Brain microvascular endothelial cell (primary cell): ENCODE data around the gene TMEM126B.

Experiments
- DNase-seq: peaks from one replicate; pipeline ENCODE4 v3.0.0-alpha.2; 2020
- H3K27ac ChIP-seq: fragments of 250-450 bp; sonication (Bioruptor Pico); 2 replicates; pipeline ENCODE4 v1.5.1; 2020; ENCODE audit warnings: mild to moderate bottlenecking, moderate library complexity
- H3K27me3 ChIP-seq: fragments of 250-450 bp; sonication (Bioruptor Pico); replicated peaks from 2 replicates; pipeline ENCODE4 v1.5.1; 2020; ENCODE audit warnings: mild to moderate bottlenecking
- H3K36me3 ChIP-seq: fragments of 250-450 bp; sonication (Bioruptor Pico); replicated peaks from 2 replicates; pipeline ENCODE4 v1.5.1; 2020; ENCODE audit warnings: mild to moderate bottlenecking
- H3K4me3 ChIP-seq: 2 replicates; pipeline ENCODE4 v1.5.1; 2011; ENCODE audit warnings: low read depth, mild to moderate bottlenecking, control low read depth, low read length, moderate library complexity
- in situ Hi-C: cut with HindIII; loops from 2 replicates; pipeline ENCODE4 v1.10.0; 2017; ENCODE audit warnings: low sequenced_read_pairs, low pct_ligation_motif_present
- TF ChIP-seq, protein P1 (sequence below): IDR thresholded peaks from 2 replicates; pipeline ENCODE4 v1.5.1; 2011; ENCODE audit warnings: low read depth, mild to moderate bottlenecking, moderate library complexity, low read length, control low read depth, inconsistent platforms; ENCODE audit errors: missing control alignments

The TMEM126B gene

DNA sequence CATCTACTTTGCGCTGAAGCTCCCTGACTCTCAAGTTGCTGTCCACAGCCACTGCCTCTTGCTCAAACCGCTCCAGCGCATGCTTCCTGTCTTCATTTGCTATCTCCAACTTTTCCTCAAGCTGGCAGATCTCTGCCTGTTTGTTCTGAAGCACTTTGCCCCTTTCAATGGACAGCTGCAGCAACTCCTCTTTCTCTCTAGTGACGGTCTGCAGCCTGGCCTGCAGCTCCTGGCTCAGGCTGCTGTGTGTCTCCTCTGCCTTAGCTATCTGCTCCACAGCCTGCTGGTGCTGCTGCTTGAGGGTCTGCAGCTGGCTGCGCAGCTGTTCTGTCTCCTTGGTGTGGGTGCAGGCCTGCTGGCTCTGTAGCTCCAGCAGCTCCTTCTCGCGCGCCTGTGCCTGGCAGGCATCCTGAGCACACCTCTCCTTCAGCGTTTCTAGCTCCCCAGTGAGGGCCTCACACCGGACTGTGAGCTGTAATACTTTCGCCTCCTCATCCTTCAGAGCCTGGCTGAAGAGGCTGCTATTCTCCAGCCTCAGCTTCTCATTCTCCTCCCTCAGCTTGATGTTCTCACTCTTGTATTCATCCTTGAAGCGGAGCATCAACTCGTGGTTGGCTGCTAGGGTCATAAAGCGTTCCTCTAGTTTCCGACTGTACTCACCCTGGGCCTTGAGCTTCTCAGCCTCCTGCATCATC lies 56.9 kb downstream of the TMEM126B start:
- Histone ChIP-seq H3K36me3 (no peaks in the 10 kb centered on the region), H3K27ac (peak overlapping the region; percentile 60), H3K4me3 (peak overlapping the region; percentile 53), H3K27me3 (no peaks in the 10 kb centered on the region)
- TF ChIP-seq, protein P1, sequence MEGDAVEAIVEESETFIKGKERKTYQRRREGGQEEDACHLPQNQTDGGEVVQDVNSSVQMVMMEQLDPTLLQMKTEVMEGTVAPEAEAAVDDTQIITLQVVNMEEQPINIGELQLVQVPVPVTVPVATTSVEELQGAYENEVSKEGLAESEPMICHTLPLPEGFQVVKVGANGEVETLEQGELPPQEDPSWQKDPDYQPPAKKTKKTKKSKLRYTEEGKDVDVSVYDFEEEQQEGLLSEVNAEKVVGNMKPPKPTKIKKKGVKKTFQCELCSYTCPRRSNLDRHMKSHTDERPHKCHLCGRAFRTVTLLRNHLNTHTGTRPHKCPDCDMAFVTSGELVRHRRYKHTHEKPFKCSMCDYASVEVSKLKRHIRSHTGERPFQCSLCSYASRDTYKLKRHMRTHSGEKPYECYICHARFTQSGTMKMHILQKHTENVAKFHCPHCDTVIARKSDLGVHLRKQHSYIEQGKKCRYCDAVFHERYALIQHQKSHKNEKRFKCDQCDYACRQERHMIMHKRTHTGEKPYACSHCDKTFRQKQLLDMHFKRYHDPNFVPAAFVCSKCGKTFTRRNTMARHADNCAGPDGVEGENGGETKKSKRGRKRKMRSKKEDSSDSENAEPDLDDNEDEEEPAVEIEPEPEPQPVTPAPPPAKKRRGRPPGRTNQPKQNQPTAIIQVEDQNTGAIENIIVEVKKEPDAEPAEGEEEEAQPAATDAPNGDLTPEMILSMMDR: no peak
- DNase-seq: no peak
- in situ Hi-C loops: no loop called here

DNA sequence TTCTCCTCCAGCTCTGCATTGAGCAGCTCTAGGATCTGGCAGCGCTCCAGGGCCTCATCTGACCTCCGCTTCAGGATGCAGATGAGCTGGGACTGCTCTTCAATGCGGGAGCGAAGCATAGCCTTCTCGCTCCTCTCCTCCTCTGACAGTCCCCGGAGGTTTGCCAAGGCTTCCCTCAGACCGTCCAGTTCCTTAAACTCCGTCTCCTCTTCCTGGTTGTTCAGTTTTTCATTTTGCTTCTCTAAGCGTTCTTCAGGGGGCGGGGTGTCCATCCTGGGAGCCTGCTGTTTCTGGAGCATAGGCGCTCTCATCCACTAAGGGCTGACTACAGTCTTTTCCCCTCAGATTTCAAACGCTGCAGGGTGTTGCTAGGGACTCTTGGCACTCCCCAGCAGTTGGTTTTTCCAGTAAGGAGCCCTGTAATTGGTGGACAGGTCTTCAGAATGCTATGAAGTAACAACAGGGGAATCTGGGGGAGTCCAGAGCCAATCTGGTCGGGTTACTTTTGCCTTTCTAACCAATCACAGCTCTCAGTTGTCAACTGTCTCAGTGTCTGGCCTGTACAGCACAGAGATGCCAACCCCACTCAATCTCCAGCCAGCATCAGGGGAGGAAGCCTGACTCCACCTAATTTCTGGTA lies 57.5 kb downstream of the TMEM126B start, which contains the start of gene CCDC89:
Gene CCDC89, minus strand, starts transcription at position 376 of the 640 bp plus-strand sequence. Its CDS starts 65 bp downstream, at position 311.
- TF ChIP-seq, protein P1: no peak
- Histone ChIP-seq H3K27ac (peak within 1 kb of the TSS; percentile 60), H3K4me3 (peak within 1 kb of the TSS; percentile 53), H3K36me3 (no peaks in the 10 kb centered on the region), H3K27me3 (no peaks in the 10 kb centered on the region)
- DNase-seq: peak; percentile 98
- in situ Hi-C loops: no loop called here
